HG03558 (cell line): Measurements from ENCODE around the gene BTG2.

ENCODE experiments used
- ATAC-seq: cut with Tn5 transposase; IDR thresholded peaks from one replicate; pipeline ENCODE4 v1.9.1; 2021; ENCODE audit warnings: moderate number of reproducible peaks; ENCODE audit not compliant: unreplicated experiment; ENCODE audit errors: extremely low read depth

Gene BTG2

GRCh38 chr1:203275656-203276272 lies 29.6 kb upstream of the BTG2 start:
- ATAC-seq = no peak

- ATAC-seq = no peak
These were observed 28.9 kb upstream of the BTG2 start for GRCh38 chr1:203276408-203276807.

GRCh38 chr1:203276916-203277545 lies 28.3 kb upstream of the BTG2 start:
- ATAC-seq = no peak

- ATAC-seq = no peak
These were observed 27.0 kb upstream of the BTG2 start for GRCh38 chr1:203278082-203278884.

- ATAC-seq = no peak
These were observed 26.4 kb upstream of the BTG2 start for GRCh38 chr1:203278885-203279406.

GRCh38 chr1:203280061-203280460 lies 25.3 kb upstream of the BTG2 start:
- no peak for ATAC-seq

GRCh38 chr1:203281033-203281432 lies 24.3 kb upstream of the BTG2 start:
- ATAC-seq = no peak

- ATAC-seq = no peak
These were observed 23.3 kb upstream of the BTG2 start for GRCh38 chr1:203281851-203282661.

- ATAC-seq = no peak
These were observed 22.4 kb upstream of the BTG2 start for GRCh38 chr1:203282720-203283542.

GRCh38 chr1:203283597-203283996 lies 21.7 kb upstream of the BTG2 start:
- ATAC-seq = no peak

GRCh38 chr1:203284411-203285123 lies 20.8 kb upstream of the BTG2 start:
- ATAC-seq = no peak

GRCh38 chr1:203286161-203286984 lies 18.9 kb upstream of the BTG2 start:
- no peak for ATAC-seq

GRCh38 chr1:203287109-203287893 lies 18.0 kb upstream of the BTG2 start:
- ATAC-seq = peak; percentile 38

GRCh38 chr1:203287898-203288297 lies 17.4 kb upstream of the BTG2 start:
- ATAC-seq = no peak

GRCh38 chr1:203288400-203288799 lies 16.9 kb upstream of the BTG2 start:
- no peak for ATAC-seq

- peak; percentile 31 for ATAC-seq
These were observed 15.9 kb upstream of the BTG2 start for GRCh38 chr1:203289281-203289981.

GRCh38 chr1:203289982-203290260 lies 15.4 kb upstream of the BTG2 start:
- no peak for ATAC-seq
